GM21381 (cell line): ENCODE results near the gene FHOD3.

Experiments used
- ATAC-seq: cut with Tn5 transposase; IDR thresholded peaks from one replicate; pipeline ENCODE4 v1.9.1; 2021; ENCODE audit warnings: mild to moderate bottlenecking, moderate library complexity; ENCODE audit not compliant: unreplicated experiment

Gene FHOD3

GRCh38 chr18:36465276-36465675 lies 167.8 kb downstream of the FHOD3 start:
- no peak for ATAC-seq

- ATAC-seq = no peak
Measured at GRCh38 chr18:36465970-36466369, 168.5 kb downstream of the FHOD3 start.

DNA sequence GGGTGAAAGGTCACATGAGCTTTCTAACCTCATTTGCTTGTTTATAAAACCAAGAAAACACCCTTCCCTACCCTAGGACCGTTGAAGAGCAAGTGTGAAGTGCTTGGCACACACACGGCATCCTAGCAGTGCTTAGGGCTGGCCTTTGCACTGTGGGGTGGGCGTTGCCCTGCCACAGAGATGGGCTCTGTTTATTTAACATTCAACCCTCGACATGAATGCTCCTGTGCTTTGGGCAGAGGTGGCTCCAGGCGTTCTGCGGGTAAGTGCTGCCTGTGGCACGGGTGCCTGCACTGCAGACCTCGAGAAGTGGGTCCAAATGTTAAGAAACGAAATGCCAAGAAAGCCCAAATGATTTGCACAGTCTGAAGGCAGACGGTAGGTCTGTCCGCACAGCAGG lies 170.1 kb downstream of the FHOD3 start:
- ATAC-seq = no peak

DNA sequence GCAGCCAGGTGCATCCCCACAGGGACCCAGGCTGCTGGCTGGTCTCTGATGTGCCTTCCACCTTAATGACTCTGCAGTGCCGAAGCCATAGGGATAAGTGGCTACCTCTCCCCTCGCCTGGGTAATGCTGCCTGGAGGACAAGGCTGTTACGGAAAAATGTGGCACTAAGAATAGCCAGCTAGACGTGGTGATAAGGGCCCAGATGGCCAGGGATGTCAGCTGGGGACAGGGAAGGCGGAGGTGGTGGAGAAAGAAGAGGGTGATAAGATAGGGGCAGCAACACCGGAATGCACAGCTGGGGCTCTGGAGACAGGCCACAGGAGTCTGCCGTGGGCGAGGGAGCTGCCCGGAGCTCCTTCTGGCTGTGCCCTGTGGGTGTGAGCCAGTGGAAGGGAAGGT lies 170.6 kb downstream of the FHOD3 start:
- ATAC-seq = no peak

DNA sequence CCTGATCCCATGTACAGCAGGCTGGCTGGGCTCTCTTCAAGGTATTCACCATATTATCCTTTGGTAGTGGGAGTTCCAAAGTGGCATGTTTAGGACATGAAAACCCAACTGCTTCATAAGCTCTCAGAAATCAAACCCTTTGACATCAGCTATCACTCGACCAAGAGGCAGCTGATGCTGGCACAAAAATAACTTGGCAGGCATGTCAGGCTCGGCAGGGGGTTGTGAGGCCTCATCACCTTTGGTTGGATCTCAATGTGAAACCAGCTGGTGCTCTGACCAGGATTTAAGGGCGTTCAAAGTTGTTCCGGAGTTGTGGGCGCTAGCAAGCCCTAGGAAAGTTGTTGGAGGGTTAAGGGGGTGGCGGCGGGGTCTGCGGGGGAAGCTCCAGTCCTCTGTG lies 171.9 kb downstream of the FHOD3 start:
- no peak for ATAC-seq

GRCh38 chr18:36470896-36471295 lies 173.4 kb downstream of the FHOD3 start:
- ATAC-seq = no peak

DNA sequence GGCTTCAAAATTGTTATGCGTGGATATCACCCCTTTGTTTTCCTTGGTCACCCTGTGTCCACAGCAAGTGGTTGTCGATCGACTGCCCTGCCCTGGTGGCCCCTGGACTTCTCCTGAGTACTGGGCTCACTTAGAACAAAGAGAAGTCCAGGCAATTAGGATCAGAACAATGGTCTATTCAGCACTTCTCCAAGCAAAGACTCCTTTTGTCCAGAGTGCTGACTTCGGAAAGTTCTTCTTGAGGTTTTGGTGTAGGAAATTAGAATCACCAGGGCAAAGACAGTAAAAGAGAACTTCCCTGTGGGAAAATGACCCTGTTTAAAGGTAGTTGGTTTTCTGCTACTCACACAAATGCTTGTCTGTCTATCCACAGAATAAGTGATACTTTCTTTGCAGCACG lies 173.9 kb downstream of the FHOD3 start:
- ATAC-seq = no peak

GRCh38 chr18:36476433-36476832 lies 178.9 kb downstream of the FHOD3 start:
- no peak for ATAC-seq

- ATAC-seq = no peak
Measured at GRCh38 chr18:36477776-36478175, 180.3 kb downstream of the FHOD3 start.

DNA sequence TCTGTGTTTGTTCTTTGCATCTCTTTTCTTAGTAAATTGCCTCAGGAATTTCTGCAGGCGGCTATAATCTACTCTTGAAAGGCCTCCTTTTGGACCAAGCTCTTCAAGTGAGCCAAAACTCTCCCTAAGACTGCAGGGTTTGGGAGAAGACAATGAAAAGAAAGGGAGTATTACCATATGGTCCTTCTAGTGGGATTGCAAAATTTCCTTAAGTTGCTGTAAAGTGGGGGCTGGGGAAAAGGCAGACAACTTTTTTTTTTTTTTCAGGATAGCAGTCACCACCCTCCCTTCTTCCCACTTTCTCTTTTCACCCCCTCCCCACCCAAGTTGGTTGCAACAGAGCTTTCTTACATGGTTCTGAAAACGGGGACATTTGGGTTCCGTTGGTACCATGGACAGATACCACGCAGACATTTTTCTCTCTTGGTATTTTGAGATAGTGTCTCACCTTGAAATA lies 183.7 kb downstream of the FHOD3 start:
- ATAC-seq = no peak

- no peak for ATAC-seq
Measured at GRCh38 chr18:36481935-36482334, 184.4 kb downstream of the FHOD3 start.

- ATAC-seq = no peak
Measured at GRCh38 chr18:36484591-36484990, 187.1 kb downstream of the FHOD3 start.

GRCh38 chr18:36485772-36486171 lies 188.3 kb downstream of the FHOD3 start:
- no peak for ATAC-seq

GRCh38 chr18:36488131-36488530 lies 190.6 kb downstream of the FHOD3 start:
- ATAC-seq = no peak

GRCh38 chr18:36490897-36491296 lies 193.4 kb downstream of the FHOD3 start:
- no peak for ATAC-seq

- no peak for ATAC-seq
Measured at GRCh38 chr18:36492604-36493329, 195.3 kb downstream of the FHOD3 start.

- ATAC-seq = no peak
Measured at GRCh38 chr18:36493349-36494159, 196.0 kb downstream of the FHOD3 start.

GRCh38 chr18:36494160-36494437 lies 196.6 kb downstream of the FHOD3 start:
- no peak for ATAC-seq

DNA sequence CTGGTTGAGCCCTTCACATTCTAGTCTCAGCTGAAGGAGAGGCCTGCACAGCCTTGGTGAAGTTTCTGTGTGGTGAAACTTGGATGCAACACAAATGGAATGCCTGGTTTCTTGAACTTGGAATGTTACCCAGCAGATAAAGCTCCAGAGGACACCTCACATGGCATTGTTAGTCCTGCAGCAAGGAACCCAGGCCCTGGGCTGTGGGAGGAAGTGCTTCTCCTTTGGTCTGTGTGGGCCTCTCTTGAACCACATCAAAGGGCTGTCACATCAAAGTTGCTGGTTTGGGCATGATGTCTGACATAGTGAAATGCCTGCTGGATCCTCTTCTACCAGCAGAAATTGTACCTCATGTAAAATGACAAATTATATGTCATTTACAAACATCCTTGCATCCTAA lies 198.5 kb downstream of the FHOD3 start:
- no peak for ATAC-seq

DNA sequence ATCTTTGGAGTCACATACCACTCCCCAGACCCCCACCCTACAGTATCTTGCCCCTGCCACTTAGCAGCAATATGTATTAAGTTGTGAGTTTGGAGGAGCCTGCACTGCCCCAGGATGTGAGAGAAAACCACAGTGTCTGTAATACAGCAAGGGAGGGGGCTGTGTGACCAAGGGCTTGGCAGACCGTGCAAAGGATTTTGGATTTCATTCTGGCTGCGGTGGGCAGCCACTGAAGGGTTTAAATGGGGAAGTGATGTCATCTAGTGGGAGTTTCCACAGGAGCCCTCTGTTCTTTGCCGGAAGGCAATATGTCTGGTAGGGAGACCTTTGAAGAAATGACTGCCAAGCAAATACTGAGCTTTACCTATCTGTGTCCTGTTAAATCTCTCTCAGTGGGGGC lies 202.4 kb downstream of the FHOD3 start:
- ATAC-seq = peak; percentile 60

DNA sequence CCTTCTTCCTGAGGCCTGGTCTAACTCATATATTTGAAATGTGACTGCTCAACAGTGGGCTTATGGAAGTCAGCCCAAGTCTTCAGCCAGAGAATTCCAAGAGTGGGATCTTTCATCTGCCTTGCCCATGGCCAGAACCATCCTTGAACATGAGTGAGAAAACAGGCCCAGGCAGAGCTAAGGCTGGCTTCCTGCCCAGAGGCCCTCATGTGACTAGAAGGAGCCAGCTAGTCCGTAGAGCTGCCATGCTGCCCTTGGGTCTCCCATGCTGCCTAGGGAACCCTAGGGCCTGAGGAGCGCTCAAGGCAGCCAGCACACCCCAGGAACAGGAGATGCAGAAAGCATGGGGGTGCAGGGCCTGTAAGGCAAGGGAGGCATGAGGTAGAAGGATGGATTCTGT lies 203.6 kb downstream of the FHOD3 start:
- ATAC-seq = no peak

GRCh38 chr18:36503477-36503876 lies 206.0 kb downstream of the FHOD3 start:
- no peak for ATAC-seq

GRCh38 chr18:36504928-36505327 lies 207.4 kb downstream of the FHOD3 start:
- no peak for ATAC-seq
